A549 (cell line): ENCODE data around the gene ABHD12.

Experiments
- CTCF ChIP-seq: fragments of >200 bp; sonication (Bioruptor Twin); formaldehyde crosslinking; IDR thresholded peaks from 3 replicates; pipeline ENCODE4 v1.5.1; 2016
- MAX ChIP-seq: IDR thresholded peaks from 2 replicates; pipeline ENCODE4 v1.6.1; 2012
- PBX3 ChIP-seq: IDR thresholded peaks from 2 replicates; pipeline ENCODE4 v1.6.1; 2012
- RAD21 ChIP-seq, 2 experiments: fragments of >200 bp in 1 of 2; sonication (Bioruptor Twin) in 1 of 2; formaldehyde crosslinking in 1 of 2; IDR thresholded peaks in 1 of 2; conservative IDR thresholded peaks in 1 of 2; 2 replicates in 1 of 2; 3 replicates in 1 of 2; pipeline ENCODE4 v1.6.1; 2012 to 2018; ENCODE audit warnings: inconsistent platforms in 1 of 2
- REST ChIP-seq: fragments of 200-600 bp; sonication (generic); IDR thresholded peaks from 2 replicates; pipeline ENCODE4 v1.6.1; 2016; ENCODE audit warnings: antibody characterized with exemption, mild to moderate bottlenecking, moderate library complexity
- RFX5 ChIP-seq: fragments of 450-650 bp; IDR thresholded peaks from 2 replicates; pipeline ENCODE4 v1.7.1; 2014; ENCODE audit warnings: antibody characterized with exemption, mild to moderate bottlenecking, moderate library complexity
- RNF2 ChIP-seq: fragments of 200-600 bp; sonication (generic); IDR thresholded peaks from 2 replicates; pipeline ENCODE4 v1.6.1; 2016; ENCODE audit warnings: low read depth, mild to moderate bottlenecking, antibody characterized with exemption, moderate library complexity, borderline replicate concordance
- ZFP36 ChIP-seq: fragments of 450-650 bp; IDR thresholded peaks from 2 replicates; pipeline ENCODE4 v1.6.1; 2014; ENCODE audit warnings: borderline replicate concordance; ENCODE audit not compliant: partially characterized antibody

GRCh38 chr20:25361287-25361683 lies 29.4 kb downstream of the ABHD12 start:
- TF ChIP-seq CTCF (no peak), RFX5 (no peak), RNF2 (no peak), RAD21 (conservative IDR thresholded peaks at IDR 0.05 in 1 of 2, IDR thresholded peaks at IDR 0.05 in 1 of 2) (no peak), PBX3 (no peak), MAX (no peak), REST (no peak), ZFP36 (no peak)
